SK-N-MC (cell line): ENCODE measurements around the gene NHS.
"Not testable (repeated sequence)": the region's sequence is repeated elsewhere in the genome, so short reads cannot be mapped to it uniquely, and the experiment has no call there.

ENCODE experiments used
- DNase-seq: peaks from one replicate; pipeline ENCODE4 v3.0.0-alpha.2; 2011; ENCODE audit warnings: low read depth, low spot score
- H3K27ac ChIP-seq: fragments of 200-600 bp; sonication (generic); 2 replicates; pipeline ENCODE4 v1.5.1; 2016; ENCODE audit warnings: mixed run types
- H3K36me3 ChIP-seq: fragments of 200-600 bp; sonication (generic); 2 replicates; pipeline ENCODE4 v1.6.1; 2017; ENCODE audit warnings: antibody characterized with exemption, low read length, mixed read lengths; ENCODE audit not compliant: insufficient read depth
- H3K4me3 ChIP-seq: fragments of 200-600 bp; sonication (generic); 2 replicates; pipeline ENCODE4 v1.5.1; 2016
- H3K9ac ChIP-seq: fragments of 200-600 bp; sonication (generic); 2 replicates; pipeline ENCODE4 v1.8.0; 2017; ENCODE audit warnings: mixed run types, mixed read lengths; ENCODE audit not compliant: insufficient read length
- H3K9me3 ChIP-seq: fragments of 200-600 bp; sonication (generic); 2 replicates; pipeline ENCODE4 v1.6.1; 2017; ENCODE audit warnings: low read depth, mild to moderate bottlenecking, antibody characterized with exemption, low read length, moderate library complexity, mixed read lengths
- EZH2 ChIP-seq: fragments of 200-600 bp; sonication (generic); IDR thresholded peaks from one replicate; pipeline ENCODE4 v1.6.1; 2017; ENCODE audit warnings: antibody characterized with exemption
- FOXP2 ChIP-seq: optimal IDR thresholded peaks from 2 replicates; pipeline ENCODE3; 2011; ENCODE audit warnings: mild to moderate bottlenecking, moderate library complexity; ENCODE audit not compliant: insufficient read depth; ENCODE audit errors: extremely low read length, control extremely low read depth
- POLR2AphosphoS5 ChIP-seq: IDR thresholded peaks from 2 replicates; pipeline ENCODE4 v1.6.1; 2012; ENCODE audit warnings: mild to moderate bottlenecking, low read depth, low read length, borderline replicate concordance

NHS gene

GRCh38 chrX:17435476-17435875 lies 60.5 kb downstream of the NHS start:
- H3K9ac ChIP-seq: no peak overlapping the region
- H3K4me3 ChIP-seq: no peak overlapping the region
- no peaks in the 10 kb centered on the region for H3K36me3 ChIP-seq
- no peak for DNase-seq
- no peaks in the 10 kb centered on the region for H3K9me3 ChIP-seq
- H3K27ac ChIP-seq: no peak overlapping the region
- no peak for TF ChIP-seq FOXP2
- no peak for TF ChIP-seq EZH2
- TF ChIP-seq POLR2AphosphoS5: no peak

- H3K36me3 ChIP-seq: no peaks in the 10 kb centered on the region
- no peak overlapping the region for H3K4me3 ChIP-seq
- H3K9ac ChIP-seq: no peak overlapping the region
- no peak for DNase-seq
- H3K27ac ChIP-seq: no peak overlapping the region
- no peak for TF ChIP-seq FOXP2
- no peak for TF ChIP-seq EZH2
- no peaks in the 10 kb centered on the region for H3K9me3 ChIP-seq
These were observed 63.2 kb downstream of the NHS start for GRCh38 chrX:17438221-17438620.

- no peak for DNase-seq
- no peak overlapping the region for H3K4me3 ChIP-seq
- no peaks in the 10 kb centered on the region for H3K9me3 ChIP-seq
- no peak overlapping the region for H3K27ac ChIP-seq
- no peaks in the 10 kb centered on the region for H3K36me3 ChIP-seq
- TF ChIP-seq EZH2 (no peak), FOXP2 (no peak), POLR2AphosphoS5 (no peak)
- H3K9ac ChIP-seq: no peak overlapping the region
These were observed 65.3 kb downstream of the NHS start for GRCh38 chrX:17440258-17440657.

- Histone ChIP-seq H3K36me3 (no peaks in the 10 kb centered on the region), H3K9ac (no peak overlapping the region), H3K9me3 (no peaks in the 10 kb centered on the region), H3K27ac (no peak overlapping the region), H3K4me3 (no peak overlapping the region)
- DNase-seq: no peak
- TF ChIP-seq FOXP2 (no peak), EZH2 (no peak), POLR2AphosphoS5 (no peak)
These were observed 65.8 kb downstream of the NHS start for GRCh38 chrX:17440836-17441235.

- no peak overlapping the region for H3K9ac ChIP-seq
- no peak for DNase-seq
- H3K4me3 ChIP-seq: no peak overlapping the region
- TF ChIP-seq EZH2 (no peak), POLR2AphosphoS5 (no peak), FOXP2 (no peak)
- no peaks in the 10 kb centered on the region for H3K9me3 ChIP-seq
- no peaks in the 10 kb centered on the region for H3K36me3 ChIP-seq
- H3K27ac ChIP-seq: no peak overlapping the region
These were observed 67.0 kb downstream of the NHS start for GRCh38 chrX:17441965-17442364.

DNA sequence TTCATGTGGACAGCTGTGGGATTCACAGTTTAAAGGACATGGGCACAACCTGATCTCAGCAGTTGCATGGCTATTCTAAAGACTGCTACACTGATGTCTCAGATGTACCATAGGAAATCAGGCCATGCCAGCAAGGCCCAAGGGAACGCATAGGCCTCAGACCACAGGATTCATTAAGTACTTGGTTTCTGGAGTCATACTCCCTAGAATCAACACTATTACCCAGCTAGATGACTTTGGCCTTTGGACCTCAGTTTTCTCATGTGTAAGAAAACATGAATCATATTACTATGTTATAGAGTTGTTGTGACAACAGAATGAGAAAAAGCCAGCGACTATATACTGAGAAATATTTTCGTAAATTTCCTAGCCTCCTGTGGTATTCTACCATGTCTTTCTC lies 67.9 kb downstream of the NHS start:
- no peak overlapping the region for H3K9ac ChIP-seq
- DNase-seq: no peak
- H3K9me3 ChIP-seq: no peaks in the 10 kb centered on the region
- H3K36me3 ChIP-seq: no peaks in the 10 kb centered on the region
- no peak for TF ChIP-seq POLR2AphosphoS5
- no peak for TF ChIP-seq EZH2
- no peak for TF ChIP-seq FOXP2
- H3K4me3 ChIP-seq: no peak overlapping the region
- no peak overlapping the region for H3K27ac ChIP-seq

DNA sequence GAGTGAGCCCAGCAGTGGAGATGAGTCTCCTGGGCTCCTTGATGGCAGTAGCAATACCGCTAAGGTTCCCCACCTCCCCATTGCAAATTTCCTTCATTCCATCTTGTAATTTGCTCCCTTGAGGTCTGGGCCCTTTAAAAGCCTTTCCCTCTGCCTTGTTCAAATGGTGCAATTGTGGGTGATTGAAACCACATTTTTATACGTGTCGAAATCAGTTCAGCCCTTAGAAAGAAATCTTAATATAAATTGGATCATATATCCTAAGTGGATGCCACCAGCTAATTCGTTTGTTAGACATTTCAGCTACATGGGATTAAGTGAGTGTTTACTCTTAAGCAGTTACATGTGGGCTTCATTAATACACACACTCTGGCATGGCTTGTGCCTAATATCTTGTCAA lies 68.6 kb downstream of the NHS start:
- no peak overlapping the region for H3K27ac ChIP-seq
- H3K36me3 ChIP-seq: no peaks in the 10 kb centered on the region
- no peak overlapping the region for H3K9ac ChIP-seq
- DNase-seq: no peak
- no peak overlapping the region for H3K4me3 ChIP-seq
- TF ChIP-seq FOXP2 (no peak), EZH2 (no peak), POLR2AphosphoS5 (no peak)
- H3K9me3 ChIP-seq: no peaks in the 10 kb centered on the region

DNA sequence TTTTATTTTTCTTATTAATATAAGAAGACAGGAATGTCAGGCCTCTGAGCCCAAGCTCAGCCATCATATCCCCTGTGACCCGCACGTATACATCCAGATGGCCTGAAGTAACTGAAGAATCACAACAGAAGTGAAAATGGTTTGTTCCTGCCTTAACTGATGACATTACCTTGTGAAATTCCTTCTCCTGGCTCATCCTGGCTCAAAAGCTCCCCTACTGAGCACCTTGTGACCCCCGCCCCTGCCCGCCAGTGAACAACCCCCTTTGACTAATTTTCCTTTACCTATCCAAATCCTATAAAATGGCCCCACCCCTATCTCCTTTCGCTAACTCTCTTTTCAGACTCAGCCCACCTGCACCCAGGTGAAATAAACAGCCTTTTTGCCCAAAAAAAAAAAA lies 71.3 kb downstream of the NHS start:
- not testable (repeated sequence) for H3K27ac ChIP-seq, H3K4me3 ChIP-seq, H3K36me3 ChIP-seq, DNase-seq, H3K9me3 ChIP-seq, H3K9ac ChIP-seq

DNA sequence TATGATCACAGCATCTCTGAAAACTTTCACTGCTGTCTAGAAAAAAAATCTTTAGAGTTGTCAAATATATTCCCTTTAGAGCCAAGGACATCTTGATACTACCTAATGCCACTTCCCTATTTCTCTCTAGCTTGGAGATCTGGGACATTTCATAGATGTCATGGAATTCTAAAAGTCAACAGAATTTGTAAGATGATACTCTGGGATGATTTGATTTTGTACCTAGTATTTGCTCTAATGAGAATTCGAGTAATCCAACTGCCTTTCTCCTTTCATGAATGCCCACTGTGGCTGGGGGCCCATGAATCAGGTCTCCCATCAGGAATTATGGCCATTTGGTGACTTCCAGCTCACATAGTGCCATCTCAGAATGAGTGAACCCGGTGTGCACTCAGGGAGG lies 73.2 kb downstream of the NHS start:
- H3K36me3 ChIP-seq: no peaks in the 10 kb centered on the region
- DNase-seq: no peak
- no peak overlapping the region for H3K27ac ChIP-seq
- H3K9ac ChIP-seq: no peak overlapping the region
- no peak overlapping the region for H3K4me3 ChIP-seq
- no peaks in the 10 kb centered on the region for H3K9me3 ChIP-seq
- TF ChIP-seq EZH2: no peak
- no peak for TF ChIP-seq POLR2AphosphoS5
- TF ChIP-seq FOXP2: no peak
